PC-9 (cell line): Measurements from ENCODE around the gene PPEF1. TPM values are rescaled to one million over a fixed set of nuclear protein-coding genes. Genes with fewer than 3 reads are reported as not detected.

Source experiments
- BruUV-seq: library from RNA; stranded (reverse); fragments of 400-500 nt; replicated peaks from 2 replicates; lab custom pipeline; 2021; lab: Mats Ljungman, UMichigan
- CTCF ChIA-PET: fragments of 300-600 bp; sonication (Branson Sonifier 250); formaldehyde crosslinking; loops from one replicate; lab custom pipeline; 2022; ENCODE audit warnings: antibody characterized with exemption; lab: Charles Lee
- POLR2A ChIA-PET: fragments of 300-600 bp; sonication (Branson Sonifier 250); formaldehyde crosslinking; loops from one replicate; lab custom pipeline; 2022; ENCODE audit warnings: antibody characterized with exemption; ENCODE audit not compliant: unreplicated experiment; lab: Charles Lee
- DNase-seq, 2 experiments: peaks; one replicate each; pipeline versions ENCODE4 v3.0.0 to v3.0.0-alpha.2; 2015 to 2022; ENCODE audit warnings: mixed read lengths in 1 of 2
- H2AFZ ChIP-seq: fragments of 200-600 bp; sonication (generic); 2 replicates; pipeline ENCODE4 v1.8.1; 2017; ENCODE audit warnings: antibody characterized with exemption
- H3F3A ChIP-seq: fragments of 200-600 bp; sonication (generic); 2 replicates; pipeline ENCODE4 v1.8.1; 2017; ENCODE audit warnings: antibody characterized with exemption, mild to moderate bottlenecking, low read depth; ENCODE audit not compliant: insufficient read depth
- H3K27ac ChIP-seq: fragments of 200-600 bp; sonication (generic); 2 replicates; pipeline ENCODE4 v1.6.1; 2016; ENCODE audit warnings: mixed run types
- H3K27me3 ChIP-seq: fragments of 200-600 bp; sonication (generic); 2 replicates; pipeline ENCODE4 v1.6.1; 2016; ENCODE audit warnings: low read depth, mixed run types; ENCODE audit not compliant: insufficient read depth
- H3K36me3 ChIP-seq: fragments of 200-600 bp; sonication (generic); 2 replicates; pipeline ENCODE4 v1.6.1; 2016; ENCODE audit warnings: low read depth, mixed run types
- H3K4me1 ChIP-seq: fragments of 200-600 bp; sonication (generic); replicated peaks from 2 replicates; pipeline ENCODE4 v1.6.1; 2016; ENCODE audit warnings: mixed run types; ENCODE audit not compliant: insufficient read depth
- H3K4me2 ChIP-seq: fragments of 200-600 bp; sonication (generic); 2 replicates; pipeline ENCODE4 v1.6.1; 2017; ENCODE audit warnings: mixed run types
- H3K4me3 ChIP-seq: fragments of 200-600 bp; sonication (generic); 2 replicates; pipeline ENCODE4 v1.6.1; 2016; ENCODE audit warnings: mixed run types
- H3K79me2 ChIP-seq: fragments of 200-600 bp; sonication (generic); 2 replicates; pipeline ENCODE4 v1.6.1; 2017; ENCODE audit warnings: low read depth, mixed run types
- H3K9me2 ChIP-seq: fragments of 200-600 bp; sonication (generic); 2 replicates; pipeline ENCODE4 v1.8.1; 2017; ENCODE audit warnings: mild to moderate bottlenecking; ENCODE audit not compliant: insufficient read depth
- H3K9me3 ChIP-seq: fragments of 200-600 bp; sonication (generic); 2 replicates; pipeline ENCODE4 v1.8.1; 2016; ENCODE audit warnings: low read depth; ENCODE audit not compliant: insufficient read depth
- H4K20me1 ChIP-seq: fragments of 200-600 bp; sonication (generic); 2 replicates; pipeline ENCODE4 v1.8.1; 2017; ENCODE audit not compliant: insufficient read depth
- CTCF ChIP-seq: fragments of 200-600 bp; sonication (generic); conservative IDR thresholded peaks from 2 replicates; pipeline ENCODE4 v1.6.1; 2017; ENCODE audit warnings: mixed run types, antibody characterized with exemption, mild to moderate bottlenecking, moderate library complexity
- EZH2 ChIP-seq: fragments of 200-600 bp; sonication (generic); IDR thresholded peaks from 2 replicates; pipeline ENCODE4 v1.8.0; 2017; ENCODE audit warnings: antibody characterized with exemption, low read depth
- intact Hi-C: fragments of 100-400 bp; cut with micrococcal nuclease; formaldehyde crosslinking; loops from one replicate; pipeline ENCODE4 v1.10.0; 2022; ENCODE audit not compliant: unreplicated experiment
- total RNA-seq: library from RNA; stranded (reverse); gene quantifications from 2 replicates; pipeline ENCODE4 v1.2.3, GENCODE V29; 2021

The PPEF1 gene
- total RNA-seq, 1 experiment from 2014 or later: not detected

GRCh38 chrX:18799911-18800310 is 92.5 kb downstream of the PPEF1 start:
- BruUV-seq: no TSS peak
- CTCF ChIA-PET: no interaction called here

GRCh38 chrX:18809641-18810040 is 102.2 kb downstream of the PPEF1 start:
- POLR2A ChIA-PET: no interaction called here
- Histone ChIP-seq H3K27ac (no peak overlapping the region), H3K79me2 (no peaks in the 10 kb centered on the region), H3K36me3 (no peaks in the 10 kb centered on the region), H3K4me3 (no peak overlapping the region), H3K9me2 (no peaks in the 10 kb centered on the region), H3K4me1 (no peaks in the 10 kb centered on the region), H3K4me2 (no peak overlapping the region), H4K20me1 (no peaks in the 10 kb centered on the region), H3K9me3 (no peaks in the 10 kb centered on the region), H3F3A (no peaks in the 10 kb centered on the region), H2AFZ (no peak overlapping the region), H3K27me3 (no peaks in the 10 kb centered on the region)
- CTCF ChIA-PET: no interaction called here
- BruUV-seq: no TSS peak
- no peak for TF ChIP-seq CTCF
- no peak for TF ChIP-seq EZH2
- intact Hi-C loops: no loop called here
- no peak for DNase-seq

More at GRCh38 chrX:18799911-18800310, 92.5 kb downstream of the PPEF1 start:
- Histone ChIP-seq H3K27me3 (no peaks in the 10 kb centered on the region), H3K79me2 (no peaks in the 10 kb centered on the region), H4K20me1 (no peaks in the 10 kb centered on the region), H3F3A (no peaks in the 10 kb centered on the region), H3K4me1 (no peaks in the 10 kb centered on the region), H3K4me2 (no peak overlapping the region), H3K36me3 (no peaks in the 10 kb centered on the region), H2AFZ (no peak overlapping the region), H3K27ac (no peak overlapping the region), H3K4me3 (no peak overlapping the region), H3K9me3 (no peaks in the 10 kb centered on the region), H3K9me2 (no peaks in the 10 kb centered on the region)
- no peak for TF ChIP-seq CTCF
- no peak for TF ChIP-seq EZH2
- DNase-seq: peak in 1 of 2 experiments; percentile 39
- POLR2A ChIA-PET: no interaction called here
- intact Hi-C loops: no loop called here

GRCh38 chrX:18810416-18810815 is 103.0 kb downstream of the PPEF1 start:
- no peak overlapping the region for H3K4me3 ChIP-seq
- DNase-seq: no peak
- no peaks in the 10 kb centered on the region for H3K36me3 ChIP-seq
- BruUV-seq: no TSS peak
- ChIA-PET POLR2A (no interaction called here), CTCF (no interaction called here)
- no peaks in the 10 kb centered on the region for H3K4me1 ChIP-seq
- intact Hi-C loops: no loop called here
- no peak overlapping the region for H2AFZ ChIP-seq
- H3F3A ChIP-seq: no peaks in the 10 kb centered on the region
- no peaks in the 10 kb centered on the region for H3K9me3 ChIP-seq
- no peak overlapping the region for H3K4me2 ChIP-seq
- TF ChIP-seq EZH2: no peak
- no peaks in the 10 kb centered on the region for H3K79me2 ChIP-seq
- no peaks in the 10 kb centered on the region for H3K9me2 ChIP-seq
- no peak overlapping the region for H3K27ac ChIP-seq
- H3K27me3 ChIP-seq: no peaks in the 10 kb centered on the region
- no peaks in the 10 kb centered on the region for H4K20me1 ChIP-seq

- H3F3A ChIP-seq: no peaks in the 10 kb centered on the region
- no peak overlapping the region for H3K27ac ChIP-seq
- CTCF ChIA-PET: no interaction called here
- H3K4me1 ChIP-seq: no peaks in the 10 kb centered on the region
- no peak overlapping the region for H2AFZ ChIP-seq
- BruUV-seq: no TSS peak
- H3K27me3 ChIP-seq: no peaks in the 10 kb centered on the region
- no peak for DNase-seq
- H3K79me2 ChIP-seq: no peaks in the 10 kb centered on the region
- intact Hi-C loops: no loop called here
- no peaks in the 10 kb centered on the region for H4K20me1 ChIP-seq
- no peak overlapping the region for H3K4me2 ChIP-seq
- no peaks in the 10 kb centered on the region for H3K9me2 ChIP-seq
- TF ChIP-seq CTCF (no peak), EZH2 (no peak)
- H3K9me3 ChIP-seq: no peaks in the 10 kb centered on the region
- POLR2A ChIA-PET: no interaction called here
- no peaks in the 10 kb centered on the region for H3K36me3 ChIP-seq
- H3K4me3 ChIP-seq: no peak overlapping the region
Measured at GRCh38 chrX:18825375-18825774, 117.9 kb downstream of the PPEF1 start.
